A549 treated with RU486 at 1 μM for 4 hours (cell line): ENCODE results near the gene PDE8B. TPM values are rescaled to one million over a fixed set of nuclear protein-coding genes. Genes with fewer than 3 reads are reported as not detected.

Experiments used
- total RNA-seq: library from RNA; stranded (reverse); fragments of 200-300 nt; extraction: Qiagen RNA extraction; gene quantifications from 5 replicates; pipeline ENCODE4 v1.2.3, GENCODE V29; 2022; ENCODE audit warnings: low read depth

Gene PDE8B, protein sequence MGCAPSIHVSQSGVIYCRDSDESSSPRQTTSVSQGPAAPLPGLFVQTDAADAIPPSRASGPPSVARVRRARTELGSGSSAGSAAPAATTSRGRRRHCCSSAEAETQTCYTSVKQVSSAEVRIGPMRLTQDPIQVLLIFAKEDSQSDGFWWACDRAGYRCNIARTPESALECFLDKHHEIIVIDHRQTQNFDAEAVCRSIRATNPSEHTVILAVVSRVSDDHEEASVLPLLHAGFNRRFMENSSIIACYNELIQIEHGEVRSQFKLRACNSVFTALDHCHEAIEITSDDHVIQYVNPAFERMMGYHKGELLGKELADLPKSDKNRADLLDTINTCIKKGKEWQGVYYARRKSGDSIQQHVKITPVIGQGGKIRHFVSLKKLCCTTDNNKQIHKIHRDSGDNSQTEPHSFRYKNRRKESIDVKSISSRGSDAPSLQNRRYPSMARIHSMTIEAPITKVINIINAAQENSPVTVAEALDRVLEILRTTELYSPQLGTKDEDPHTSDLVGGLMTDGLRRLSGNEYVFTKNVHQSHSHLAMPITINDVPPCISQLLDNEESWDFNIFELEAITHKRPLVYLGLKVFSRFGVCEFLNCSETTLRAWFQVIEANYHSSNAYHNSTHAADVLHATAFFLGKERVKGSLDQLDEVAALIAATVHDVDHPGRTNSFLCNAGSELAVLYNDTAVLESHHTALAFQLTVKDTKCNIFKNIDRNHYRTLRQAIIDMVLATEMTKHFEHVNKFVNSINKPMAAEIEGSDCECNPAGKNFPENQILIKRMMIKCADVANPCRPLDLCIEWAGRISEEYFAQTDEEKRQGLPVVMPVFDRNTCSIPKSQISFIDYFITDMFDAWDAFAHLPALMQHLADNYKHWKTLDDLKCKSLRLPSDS
- 0.89 to 2.1 TPM (median 1.5 TPM) in 5 replicates for total RNA-seq

GRCh38 chr5:77210091-77210963 is at the start of gene PDE8B:
PDE8B (plus strand) TSS chr5:77210680; CDS start chr5:77210926, 246 bp downstream.

Other genes with a start within 250 kb of the PDE8B start
- gene AGGF1, start 180.3 kb upstream of the PDE8B start, total RNA-seq, result 8.5 to 15.9 TPM (median 14.5 TPM) in 5 replicates
- gene ZBED3, start 123.4 kb upstream of the PDE8B start, total RNA-seq, result 3.3 to 4.0 TPM (median 3.6 TPM) in 5 replicates